Coronary artery (tissue), 2 donors: Measurements from ENCODE around the gene DCAF15.

ENCODE experiments used
- DNase-seq: peaks from one replicate; pipeline ENCODE4 v3.0.0-alpha.2; 2017; ENCODE audit warnings: low spot score
- H3K27ac ChIP-seq, 2 donors: fragments of 200-600 bp; sonication (generic); one replicate each; pipeline ENCODE4 v1.5.1; 2016 to 2019
- H3K4me3 ChIP-seq: fragments of 200-600 bp; sonication (generic); 2 replicates; pipeline ENCODE4 v1.5.1; 2016; ENCODE audit warnings: mild to moderate bottlenecking, moderate library complexity
- CTCF ChIP-seq: fragments of 200-600 bp; sonication (generic); IDR thresholded peaks from one replicate; pipeline ENCODE4 v1.5.1; 2019; ENCODE audit warnings: antibody characterized with exemption

The DCAF15 gene

GRCh38 chr19:13959141-13959961 lies 7.0 kb downstream of the DCAF15 start:
- no peak for DNase-seq
- Histone ChIP-seq H3K27ac (no peak overlapping the region), H3K4me3 (no peak overlapping the region)
- TF ChIP-seq CTCF, result no peak

GRCh38 chr19:13959962-13960862 lies 7.9 kb downstream of the DCAF15 start:
- H3K4me3 ChIP-seq, result no peak overlapping the region
- no peak for TF ChIP-seq CTCF
- DNase-seq, result no peak
- no peak overlapping the region for H3K27ac ChIP-seq

DNA sequence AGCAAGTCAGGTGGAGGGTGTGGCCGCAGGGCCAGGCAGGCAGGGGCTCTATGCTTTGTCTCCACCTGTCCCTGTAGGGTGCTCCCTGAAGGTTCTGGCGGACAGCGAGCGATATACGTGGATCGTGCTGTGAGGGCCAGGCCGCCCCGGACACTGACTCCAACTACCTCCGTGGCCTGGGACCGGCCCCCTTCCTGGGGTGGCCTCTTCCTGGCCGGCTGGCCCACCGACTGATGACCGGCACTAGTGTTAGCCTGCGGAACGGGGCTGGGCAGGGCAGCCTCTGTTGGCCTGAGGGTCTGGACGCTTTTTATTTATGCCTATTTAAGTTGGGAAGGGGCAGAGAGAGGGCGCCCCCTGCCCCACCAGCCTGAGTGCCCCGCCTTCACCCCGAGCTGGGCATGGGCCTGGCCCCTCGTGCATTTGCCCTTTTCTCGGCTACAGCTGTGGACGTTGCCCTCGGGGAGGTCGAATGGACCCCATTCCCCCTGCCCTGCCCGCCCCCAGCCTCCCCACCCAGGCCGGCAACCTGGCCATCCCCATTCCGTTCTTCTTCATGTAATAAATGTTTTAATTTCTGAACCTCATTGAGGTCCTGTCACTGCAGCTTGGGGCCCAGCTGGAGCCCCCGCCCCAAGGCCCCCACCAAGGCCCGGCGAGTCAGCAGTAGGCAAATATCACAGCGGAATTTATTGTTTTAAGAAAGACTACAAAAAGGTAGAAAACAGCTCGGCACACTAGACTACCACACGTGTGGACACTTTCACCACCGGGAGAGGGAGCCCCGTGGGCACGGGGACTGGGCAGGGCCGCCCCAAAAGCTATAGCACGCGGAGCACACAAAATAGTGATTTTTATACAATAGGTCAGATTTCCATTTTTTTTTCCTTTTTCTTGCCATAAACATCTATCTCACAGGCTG lies 8.8 kb downstream of the DCAF15 start:
- DNase-seq, result no peak
- no peak overlapping the region for H3K4me3 ChIP-seq
- H3K27ac ChIP-seq, result no peak overlapping the region
- no peak for TF ChIP-seq CTCF

DNA sequence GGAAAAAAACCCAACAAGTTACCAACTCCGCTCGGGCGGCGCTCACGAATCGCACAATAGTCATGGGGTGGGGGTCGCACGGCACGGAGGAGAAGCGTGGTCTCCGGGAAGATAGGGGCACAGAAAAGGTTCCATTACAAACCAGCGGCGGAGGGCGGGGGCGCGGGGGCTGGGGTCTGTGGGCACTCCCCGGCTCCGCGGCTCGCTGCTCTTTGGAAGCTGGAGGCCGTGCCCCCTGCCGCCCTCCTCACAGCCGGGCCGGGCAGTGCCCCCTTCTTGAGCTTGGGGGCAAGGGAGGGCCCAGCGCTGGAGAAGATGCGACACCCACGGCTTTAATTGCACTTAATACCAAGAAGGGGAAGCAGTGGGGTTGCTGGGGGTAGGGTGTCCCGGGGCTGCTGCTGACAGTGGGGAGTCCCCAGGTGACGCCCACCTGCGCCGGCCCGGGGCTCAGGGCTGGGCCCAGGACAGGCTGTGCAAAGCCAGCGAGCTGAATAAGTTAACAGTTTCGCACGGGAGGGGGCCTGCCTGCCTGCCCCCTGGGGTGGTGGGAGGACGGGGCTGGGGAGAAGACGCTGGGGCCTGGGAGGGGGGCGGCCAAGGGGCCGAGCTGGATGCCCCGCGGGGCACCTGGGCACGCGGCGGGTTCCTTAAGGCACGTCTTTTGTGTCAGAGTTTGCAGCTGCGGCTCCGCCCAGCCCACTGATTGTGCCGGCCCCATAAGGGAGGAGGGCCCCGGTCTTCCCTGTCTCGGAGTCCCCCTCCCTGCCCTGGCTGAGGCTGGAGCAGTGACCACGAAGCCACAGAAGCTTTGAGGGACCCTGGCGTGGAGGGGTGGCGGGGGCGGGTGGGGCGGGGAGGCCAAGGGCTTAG lies 9.8 kb downstream of the DCAF15 start:
- Histone ChIP-seq H3K27ac (peak overlapping the region in 1 of 2 donors; percentile 34), H3K4me3 (peak overlapping the region; percentile 64)
- peak; percentile 69 for DNase-seq
- TF ChIP-seq CTCF, result no peak

GRCh38 chr19:13962699-13963602 lies 10.6 kb downstream of the DCAF15 start:
- peak overlapping the region; percentile 64 for H3K4me3 ChIP-seq
- DNase-seq, result peak; percentile 72
- TF ChIP-seq CTCF, result no peak
- H3K27ac ChIP-seq, result peak overlapping the region in 1 of 2 donors; percentile 34
